HG02981 (cell line): Measurements from ENCODE around the gene PRR16.
"Not testable (repeated sequence)": the region's sequence is repeated elsewhere in the genome, so short reads cannot be mapped to it uniquely, and the experiment has no call there.

Experiments
- ATAC-seq: cut with Tn5 transposase; IDR thresholded peaks from one replicate; pipeline ENCODE4 v1.9.1; 2021; ENCODE audit warnings: mild to moderate bottlenecking, moderate library complexity; ENCODE audit not compliant: unreplicated experiment

Gene PRR16

GRCh38 chr5:120632430-120632829, 168.3 kb downstream of the PRR16 start:
- no peak for ATAC-seq

- ATAC-seq = no peak
Observed at GRCh38 chr5:120638449-120638848, 174.3 kb downstream of the PRR16 start.

- ATAC-seq = no peak
Observed at GRCh38 chr5:120640778-120641177, 176.7 kb downstream of the PRR16 start.

GRCh38 chr5:120644516-120644915, 180.4 kb downstream of the PRR16 start:
- no peak for ATAC-seq

GRCh38 chr5:120655828-120656435, 191.8 kb downstream of the PRR16 start:
- peak; percentile 79 for ATAC-seq

GRCh38 chr5:120657104-120657503, 193.0 kb downstream of the PRR16 start:
- ATAC-seq = no peak

GRCh38 chr5:120677481-120677880, 213.4 kb downstream of the PRR16 start:
- no peak for ATAC-seq

- no peak for ATAC-seq
Observed at GRCh38 chr5:120678279-120678678, 214.2 kb downstream of the PRR16 start.

- ATAC-seq = no peak
Observed at GRCh38 chr5:120682851-120683250, 218.8 kb downstream of the PRR16 start.

- no peak for ATAC-seq
Observed at GRCh38 chr5:120683580-120683979, 219.5 kb downstream of the PRR16 start.

- no peak for ATAC-seq
Observed at GRCh38 chr5:120684213-120684612, 220.1 kb downstream of the PRR16 start.

- ATAC-seq = no peak
Observed at GRCh38 chr5:120684749-120685415, 220.8 kb downstream of the PRR16 start.

GRCh38 chr5:120690621-120691407, 226.7 kb downstream of the PRR16 start:
- ATAC-seq = no peak

- ATAC-seq = no peak
Observed at GRCh38 chr5:120692325-120692724, 228.2 kb downstream of the PRR16 start.

GRCh38 chr5:120695368-120695880, 231.3 kb downstream of the PRR16 start:
- ATAC-seq = no peak

GRCh38 chr5:120697147-120697546, 233.0 kb downstream of the PRR16 start:
- no peak for ATAC-seq

- ATAC-seq = not testable (repeated sequence)
Observed at GRCh38 chr5:120697670-120698327, 233.7 kb downstream of the PRR16 start.

- ATAC-seq = not testable (repeated sequence)
Observed at GRCh38 chr5:120700653-120701052, 236.6 kb downstream of the PRR16 start.

- ATAC-seq = not testable (repeated sequence)
Observed at GRCh38 chr5:120702817-120703538, 238.9 kb downstream of the PRR16 start.

GRCh38 chr5:120703918-120704587, 240.0 kb downstream of the PRR16 start:
- ATAC-seq = no peak
